HCT116 (cell line): Measurements from ENCODE around the gene TTC33. TPM values are rescaled to one million over a fixed set of nuclear protein-coding genes. Genes with fewer than 3 reads are reported as not detected.
"Not testable (repeated sequence)": the region's sequence is repeated elsewhere in the genome, so short reads cannot be mapped to it uniquely, and the experiment has no call there.

Experiments
- ATAC-seq: fragments of 200-7000 bp; cut with Tn5 transposase; 2 replicates; pipeline ENCODE4 v1.9.1; 2020; ENCODE audit warnings: mild to moderate bottlenecking, moderate library complexity
- BruUV-seq: library from RNA; stranded (reverse); fragments of 400-500 nt; replicated peaks from 2 replicates; lab custom pipeline; 2021; lab: Mats Ljungman, UMichigan
- CTCF ChIA-PET: fragments of 300-600 bp; sonication (Branson Sonifier 250); formaldehyde crosslinking; loops from one replicate; lab custom pipeline; 2021; ENCODE audit warnings: antibody characterized with exemption; lab: Charles Lee
- POLR2A ChIA-PET: fragments of 300-600, 350-600 bp; sonication (Branson Sonifier 250); formaldehyde crosslinking; loops from one replicate; lab custom pipeline; 2021; ENCODE audit warnings: antibody characterized with exemption; lab: Charles Lee
- RAD21 ChIA-PET, 2 experiments: fragments of 300-600 bp; sonication (Branson Sonifier 250); formaldehyde crosslinking; loops; one replicate each; lab custom pipeline; 2023; ENCODE audit warnings: low total read pairs in 2 of 2; ENCODE audit not compliant: uncharacterized antibody in 2 of 2, unreplicated experiment in 2 of 2, low non-redundant PET in 1 of 2; lab: Charles Lee
- DNase-seq: peaks from one replicate; pipeline ENCODE4 v3.0.0-alpha.2; 2010; ENCODE audit warnings: low read depth, low spot score
- H2AFZ ChIP-seq: fragments of 200-600 bp; shearing (Covaris generic), sonication (generic); 2 replicates; pipeline ENCODE4 v1.6.1; 2017; ENCODE audit warnings: low read depth, mixed run types, mixed read lengths, antibody characterized with exemption, low read length; ENCODE audit not compliant: poor library complexity, severe bottlenecking
- H3K27ac ChIP-seq: 2 replicates; pipeline ENCODE4 v1.5.1; 2012; ENCODE audit warnings: low read depth, low read length
- H3K27me3 ChIP-seq: fragments of 200-600 bp; sonication (generic); 2 replicates; pipeline ENCODE4 v1.6.1; 2016; ENCODE audit warnings: mixed run types, low read length, mixed read lengths; ENCODE audit not compliant: insufficient read depth
- H3K36me3 ChIP-seq, 2 experiments: fragments of 200-500 bp in 1 of 2; fragments of 200-600 bp in 1 of 2; sonication (Bioruptor generic) in 1 of 2; sonication (generic) in 1 of 2; 2 replicates each; pipeline versions ENCODE4 v1.5.1 to v1.6.1; 2014 to 2016; ENCODE audit warnings: low read length in 2 of 2, inconsistent platforms in 1 of 2, mixed read lengths in 1 of 2, mixed run types in 1 of 2; ENCODE audit not compliant: insufficient read depth in 2 of 2, control insufficient read depth in 1 of 2
- H3K4me1 ChIP-seq, 2 experiments: fragments of 200-600 bp in 1 of 2; sonication (generic) in 1 of 2; 2 replicates each; pipeline versions ENCODE4 v1.5.1 to v1.6.1; 2012 to 2017; ENCODE audit warnings: low read length in 2 of 2, inconsistent platforms in 1 of 2, mild to moderate bottlenecking in 1 of 2, mixed read lengths in 1 of 2, mixed run types in 1 of 2, moderate library complexity in 1 of 2; ENCODE audit not compliant: insufficient read depth in 2 of 2, control insufficient read depth in 1 of 2
- H3K4me2 ChIP-seq: fragments of 200-600 bp; sonication (generic); 2 replicates; pipeline ENCODE4 v1.6.1; 2017; ENCODE audit warnings: mixed run types, low read length, mixed read lengths
- H3K4me3 ChIP-seq, 2 experiments: fragments of 200-600 bp in 1 of 2; sonication (generic) in 1 of 2; replicated peaks in 1 of 2; 2 replicates each; pipeline ENCODE4 v1.5.1; 2011 to 2016; ENCODE audit warnings: low read length in 2 of 2, control low read depth in 1 of 2, low read depth in 1 of 2, mild to moderate bottlenecking in 1 of 2, mixed read lengths in 1 of 2, mixed run types in 1 of 2
- H3K79me2 ChIP-seq: fragments of 200-600 bp; sonication (generic); 2 replicates; pipeline ENCODE4 v1.6.1; 2017; ENCODE audit warnings: mild to moderate bottlenecking, mixed run types, low read length, moderate library complexity, mixed read lengths; ENCODE audit not compliant: insufficient read depth
- H3K9ac ChIP-seq: fragments of 200-600 bp; sonication (generic); 2 replicates; pipeline ENCODE4 v1.6.1; 2016; ENCODE audit warnings: low read length, mixed read lengths
- H3K9me2 ChIP-seq: fragments of 200-600 bp; sonication (generic), shearing (Covaris generic); 2 replicates; pipeline ENCODE4 v1.6.1; 2017; ENCODE audit warnings: mixed run types, mild to moderate bottlenecking, moderate library complexity; ENCODE audit not compliant: insufficient read depth
- H3K9me3 ChIP-seq, 2 experiments: fragments of 200-500 bp in 1 of 2; fragments of 200-600 bp in 1 of 2; sonication (Bioruptor generic) in 1 of 2; sonication (generic) in 1 of 2; 2 replicates each; pipeline ENCODE4 v1.6.1; 2014 to 2017; ENCODE audit warnings: low read length in 2 of 2, mixed read lengths in 2 of 2, inconsistent platforms in 1 of 2, low read depth in 1 of 2, mild to moderate bottlenecking in 1 of 2, mixed run types in 1 of 2, moderate library complexity in 1 of 2; ENCODE audit not compliant: control insufficient read depth in 1 of 2, insufficient read depth in 1 of 2
- H4K20me1 ChIP-seq: fragments of 200-600 bp; sonication (generic), shearing (Covaris generic); 2 replicates; pipeline ENCODE4 v1.6.1; 2017; ENCODE audit warnings: mixed run types, mild to moderate bottlenecking, moderate library complexity; ENCODE audit not compliant: insufficient read depth
- ATF3 ChIP-seq: IDR thresholded peaks from 2 replicates; pipeline ENCODE4 v1.6.1; 2012
- CEBPB ChIP-seq: IDR thresholded peaks from 2 replicates; pipeline ENCODE4 v1.6.1; 2012; ENCODE audit warnings: low read depth
- EGR1 ChIP-seq: IDR thresholded peaks from 2 replicates; pipeline ENCODE4 v1.6.1; 2012; ENCODE audit warnings: low read depth
- ELF1 ChIP-seq: IDR thresholded peaks from 2 replicates; pipeline ENCODE4 v1.6.1; 2012; ENCODE audit warnings: low read depth, borderline replicate concordance
- FOSL1 ChIP-seq: IDR thresholded peaks from 2 replicates; pipeline ENCODE4 v1.6.1; 2012; ENCODE audit warnings: low read depth
- JUND ChIP-seq: IDR thresholded peaks from 2 replicates; pipeline ENCODE4 v1.6.1; 2012
- MAX ChIP-seq: IDR thresholded peaks from 2 replicates; pipeline ENCODE4 v1.6.1; 2012
- POLR2A ChIP-seq: IDR thresholded peaks from 2 replicates; pipeline ENCODE4 v1.7.0; 2011; ENCODE audit warnings: borderline replicate concordance; ENCODE audit not compliant: insufficient read depth, insufficient read length; ENCODE audit errors: extremely low read depth
- RAD21 ChIP-seq: IDR thresholded peaks from 2 replicates; pipeline ENCODE4 v1.6.1; 2012; ENCODE audit warnings: low read depth, mild to moderate bottlenecking
- REST ChIP-seq: IDR thresholded peaks from 2 replicates; pipeline ENCODE4 v1.6.1; 2012; ENCODE audit warnings: low read depth
- SP1 ChIP-seq: IDR thresholded peaks from 2 replicates; pipeline ENCODE4 v1.6.1; 2012; ENCODE audit warnings: low read depth
- YY1 ChIP-seq: IDR thresholded peaks from 2 replicates; pipeline ENCODE4 v1.6.1; 2011; ENCODE audit warnings: low read length, low read depth, moderate library complexity, mild to moderate bottlenecking; ENCODE audit not compliant: insufficient replicate concordance; ENCODE audit errors: extremely low read depth
- ZBTB33 ChIP-seq: IDR thresholded peaks from 2 replicates; pipeline ENCODE4 v1.6.1; 2011; ENCODE audit warnings: mild to moderate bottlenecking, low read length, moderate library complexity; ENCODE audit not compliant: insufficient replicate concordance; ENCODE audit errors: extremely low read depth
- ZFX ChIP-seq: fragments of 450-650 bp; IDR thresholded peaks from 2 replicates; pipeline ENCODE4 v1.6.1; 2017
- ZNF274 ChIP-seq: fragments of 200-500 bp; sonication (Bioruptor generic); IDR thresholded peaks from 2 replicates; pipeline ENCODE4 v1.6.1; 2014; ENCODE audit warnings: mild to moderate bottlenecking, low read depth, low read length, inconsistent platforms
- intact Hi-C: fragments of 100-400 bp; cut with micrococcal nuclease; formaldehyde crosslinking; loops from 2 replicates; pipeline ENCODE4 v1.10.0; 2022
- total RNA-seq: library from RNA; stranded (reverse); gene quantifications from one replicate; pipeline ENCODE4 v1.2.1, GENCODE V29; 2021; ENCODE audit not compliant: unreplicated experiment

Gene TTC33
- total RNA-seq, 1 experiment from 2014 or later, result 14.5 TPM

GRCh38 chr5:40656766-40657165 is 99.0 kb downstream of the TTC33 start:
- ATAC-seq (no peak), DNase-seq (no peak)
- H2AFZ ChIP-seq, result no peak overlapping the region
- no peaks in the 10 kb centered on the region for H3K27me3 ChIP-seq
- intact Hi-C loops, result no loop called here
- RAD21 ChIA-PET, result no interaction called here
- no peaks in the 10 kb centered on the region for H4K20me1 ChIP-seq
- CTCF ChIA-PET, result no interaction called here
- no TSS peak for BruUV-seq
- no peak overlapping the region for H3K4me2 ChIP-seq
- H3K9me2 ChIP-seq, result no peaks in the 10 kb centered on the region
- no peak overlapping the region for H3K9ac ChIP-seq
- no peak overlapping the region for H3K27ac ChIP-seq
- TF ChIP-seq ATF3 (no peak), ZFX (no peak), ZBTB33 (no peak), FOSL1 (no peak), REST (no peak), ELF1 (no peak), SP1 (no peak), MAX (no peak), EGR1 (no peak), YY1 (no peak), POLR2A (no peak), CEBPB (no peak), JUND (no peak), ZNF274 (no peak), RAD21 (no peak)
- H3K4me3 ChIP-seq, result no peak overlapping the region
- no peaks in the 10 kb centered on the region for H3K9me3 ChIP-seq
- H3K36me3 ChIP-seq, result no peaks in the 10 kb centered on the region
- H3K79me2 ChIP-seq, result no peaks in the 10 kb centered on the region
- POLR2A ChIA-PET, result no interaction called here
- no peaks in the 10 kb centered on the region for H3K4me1 ChIP-seq

GRCh38 chr5:40656091-40656490 is 99.7 kb downstream of the TTC33 start:
- H3K4me1 ChIP-seq, DNase-seq, H3K36me3 ChIP-seq, BruUV-seq, H3K27me3 ChIP-seq, H3K27ac ChIP-seq, H3K79me2 ChIP-seq, H2AFZ ChIP-seq, H4K20me1 ChIP-seq, H3K9me3 ChIP-seq, H3K4me3 ChIP-seq, H3K4me2 ChIP-seq, ATAC-seq, POLR2A ChIA-PET, H3K9ac ChIP-seq, CTCF ChIA-PET, intact Hi-C loops, RAD21 ChIA-PET, H3K9me2 ChIP-seq: not testable (repeated sequence)
